Measurements from ENCODE around the gene PROX1. TPM values are rescaled to one million over a fixed set of nuclear protein-coding genes. Genes with fewer than 3 reads are reported as not detected.
A peak's percentile ranks its signal among the peaks of the same experiment; 100 is the strongest.

PROX1 gene
- polyA plus RNA-seq, 3 donors: 0.07 TPM; not detected in 2

DNA sequence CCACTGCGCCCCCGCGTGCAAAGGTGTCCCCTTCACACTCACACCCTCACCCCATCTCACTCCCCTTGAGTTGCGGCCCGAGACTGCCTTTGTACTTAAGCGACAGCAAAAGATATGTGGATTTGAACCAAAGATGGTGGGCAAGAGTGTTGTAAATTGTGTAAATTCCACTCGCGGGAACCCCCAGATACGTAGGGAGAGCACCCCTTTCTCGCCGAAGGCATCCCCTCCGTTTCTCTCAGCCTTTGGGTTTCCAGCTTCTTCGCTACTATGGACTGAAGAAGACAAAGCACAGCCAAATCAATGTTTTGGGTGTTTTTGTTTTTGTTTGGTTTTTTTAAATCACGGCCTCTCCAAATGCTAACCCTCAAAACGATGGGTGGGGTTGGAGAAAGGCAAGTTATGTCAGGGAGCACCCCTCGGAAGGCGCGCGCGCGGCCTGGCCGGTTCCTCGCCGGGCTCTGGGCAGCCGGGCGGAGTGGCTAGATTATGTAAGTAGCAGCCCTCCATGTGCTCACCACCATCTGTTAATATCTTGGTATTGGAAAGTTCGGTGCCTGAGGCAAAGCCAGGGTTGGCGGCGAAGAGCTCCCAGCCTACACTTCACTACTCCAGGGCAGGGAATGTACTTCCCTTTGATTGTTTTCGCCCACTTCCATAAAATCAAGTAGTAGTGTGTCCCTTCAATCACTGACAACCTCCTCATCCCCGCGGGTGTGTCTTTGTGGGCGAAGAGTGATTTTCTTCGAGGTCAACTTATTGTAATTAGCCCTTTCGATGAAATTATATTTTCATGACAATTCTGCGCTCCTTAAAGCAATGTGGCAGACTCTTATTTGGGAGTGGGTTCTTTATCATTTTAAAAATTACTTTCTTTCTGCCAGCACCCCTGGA is 4.0 kb upstream of the PROX1 start:
- TF ChIP-seq, protein P1, sequence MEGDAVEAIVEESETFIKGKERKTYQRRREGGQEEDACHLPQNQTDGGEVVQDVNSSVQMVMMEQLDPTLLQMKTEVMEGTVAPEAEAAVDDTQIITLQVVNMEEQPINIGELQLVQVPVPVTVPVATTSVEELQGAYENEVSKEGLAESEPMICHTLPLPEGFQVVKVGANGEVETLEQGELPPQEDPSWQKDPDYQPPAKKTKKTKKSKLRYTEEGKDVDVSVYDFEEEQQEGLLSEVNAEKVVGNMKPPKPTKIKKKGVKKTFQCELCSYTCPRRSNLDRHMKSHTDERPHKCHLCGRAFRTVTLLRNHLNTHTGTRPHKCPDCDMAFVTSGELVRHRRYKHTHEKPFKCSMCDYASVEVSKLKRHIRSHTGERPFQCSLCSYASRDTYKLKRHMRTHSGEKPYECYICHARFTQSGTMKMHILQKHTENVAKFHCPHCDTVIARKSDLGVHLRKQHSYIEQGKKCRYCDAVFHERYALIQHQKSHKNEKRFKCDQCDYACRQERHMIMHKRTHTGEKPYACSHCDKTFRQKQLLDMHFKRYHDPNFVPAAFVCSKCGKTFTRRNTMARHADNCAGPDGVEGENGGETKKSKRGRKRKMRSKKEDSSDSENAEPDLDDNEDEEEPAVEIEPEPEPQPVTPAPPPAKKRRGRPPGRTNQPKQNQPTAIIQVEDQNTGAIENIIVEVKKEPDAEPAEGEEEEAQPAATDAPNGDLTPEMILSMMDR (IDR thresholded peaks at IDR 0.05): no peak
- H3K4me1 ChIP-seq (ENCODE audit: control insufficient read depth in 1 of 2, insufficient read depth in 2 of 2, low read length in 2 of 2): peaks cover 10 to 12% of the 10 kb centered on the region in 2 donors
- peaks cover 18 to 67% of the 10 kb centered on the region in 2 donors for H3K9me3 ChIP-seq (replicated peaks in 1 of 2; ENCODE audit: control insufficient read depth in 1 of 2, insufficient read depth in 1 of 2, low read length in 2 of 2)
- no peak overlapping the region for H3K9ac ChIP-seq (ENCODE audit: insufficient read depth, low read length, poor library complexity, severe bottlenecking)
- H3K4me3 ChIP-seq (replicated peaks in 1 of 3; ENCODE audit: low read depth in 2 of 3, low read length in 3 of 3): no peak overlapping the region
- no peaks in the 10 kb centered on the region for H3K36me3 ChIP-seq (replicated peaks in 1 of 2; ENCODE audit: control insufficient read depth in 1 of 2, insufficient read depth in 2 of 2, low read length in 2 of 2)
- Mint-ChIP-seq H3K4me3 (peak overlapping the region in 1 of 2 donors; percentile 77), H3K4me1 (peaks cover 24% of the 10 kb centered on the region), H3K9me3 (peaks cover 7 to 52% (median 45%) of the 10 kb centered on the region in 7 donors), H3K36me3 (peaks cover 4 to 16% of the 10 kb centered on the region in 2 donors), H3K27me3 (ENCODE audit: low read depth in 3 of 3) (peaks cover 96 to 98% (median 97%) of the 10 kb centered on the region in 3 donors), H3K27ac (no peak overlapping the region)
- no peaks in the 10 kb centered on the region for H4K20me1 ChIP-seq (ENCODE audit: insufficient read depth, low read length)
- H3K79me2 ChIP-seq (ENCODE audit: insufficient read depth, low read length): no peaks in the 10 kb centered on the region
- H3K27ac ChIP-seq (ENCODE audit: low read depth in 1 of 2, low read length in 2 of 2): no peak overlapping the region
- H3K4me2 ChIP-seq (replicated peaks; ENCODE audit: extremely low read depth, low read length, poor library complexity, severe bottlenecking): no peak overlapping the region
- intact Hi-C loops (cut with micrococcal nuclease): no loop called here
- H2AFZ ChIP-seq (ENCODE audit: insufficient read depth, low read depth, low read length, poor library complexity, severe bottlenecking): no peak overlapping the region
- H3K27me3 ChIP-seq (ENCODE audit: control insufficient read depth in 2 of 2, insufficient read depth in 2 of 2, low read length in 2 of 2): peaks cover 85 to 95% of the 10 kb centered on the region in 2 donors
- no peak for DNase-seq
- 0% methylated on average over 1 of the region's 36 CpGs for WGBS (ENCODE audit: insufficient coverage)

DNA sequence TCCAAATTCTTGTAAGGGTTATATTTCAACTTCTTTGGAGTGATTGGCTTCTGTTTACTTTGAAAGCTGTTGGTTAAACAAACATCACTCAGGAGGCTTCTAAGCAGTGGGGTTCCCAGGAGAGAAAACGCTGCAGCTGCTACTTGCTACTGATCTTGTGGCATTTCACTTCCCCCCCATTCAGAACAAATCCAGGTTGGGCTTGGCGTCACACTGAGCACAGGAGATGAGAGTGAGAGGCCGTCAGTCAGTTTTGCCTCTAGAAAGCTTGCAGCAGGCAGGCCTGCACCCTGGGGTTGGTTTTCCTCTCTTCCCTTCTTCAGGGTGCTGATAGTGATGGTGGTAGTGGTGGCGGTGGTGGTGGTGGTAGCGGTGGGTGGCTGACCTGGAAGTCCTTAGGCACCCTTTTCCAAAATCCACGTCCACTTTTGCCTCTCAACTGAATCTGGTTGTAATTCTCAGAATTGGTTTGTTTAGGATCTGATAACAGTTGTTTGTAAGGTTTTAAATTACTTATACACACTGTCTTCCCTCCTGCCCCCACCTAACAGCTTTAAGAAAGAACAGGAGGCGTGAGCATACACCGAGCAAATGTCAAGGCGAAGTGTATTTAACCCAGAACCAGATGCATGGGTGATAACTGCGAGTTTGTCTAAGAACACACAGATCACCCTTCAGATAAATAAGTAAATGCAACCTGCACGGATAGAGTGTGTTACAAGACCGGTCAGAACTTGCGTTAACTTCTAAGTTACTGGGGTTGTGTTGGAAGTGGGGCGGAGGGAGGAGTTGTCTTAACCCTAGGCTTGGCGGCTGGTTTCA is 3.2 kb upstream of the PROX1 start:
- H3K4me2 ChIP-seq (replicated peaks; ENCODE audit: extremely low read depth, low read length, poor library complexity, severe bottlenecking): no peak overlapping the region

More for the DNA sequence above, 3.2 kb upstream of the PROX1 start:
- no peak overlapping the region for H3K27ac Mint-ChIP-seq
- TF ChIP-seq, protein P1 (IDR thresholded peaks at IDR 0.05): no peak
- no peak for DNase-seq
- peak overlapping the region in 1 of 2 donors; percentile 77 for H3K4me3 Mint-ChIP-seq
- 13% methylated on average over 4 of the region's 15 CpGs for WGBS (ENCODE audit: insufficient coverage)
- intact Hi-C loops (cut with micrococcal nuclease): no loop called here
- Histone ChIP-seq H3K9ac (ENCODE audit: insufficient read depth, low read length, poor library complexity, severe bottlenecking) (no peak overlapping the region), H3K4me3 (replicated peaks in 1 of 3; ENCODE audit: low read depth in 2 of 3, low read length in 3 of 3) (no peak overlapping the region), H3K9me3 (replicated peaks in 1 of 2; ENCODE audit: control insufficient read depth in 1 of 2, insufficient read depth in 1 of 2, low read length in 2 of 2) (peaks cover 20 to 65% of the 10 kb centered on the region in 2 donors), H3K4me1 (ENCODE audit: control insufficient read depth in 1 of 2, insufficient read depth in 2 of 2, low read length in 2 of 2) (peaks cover 16 to 17% of the 10 kb centered on the region in 2 donors), H3K36me3 (replicated peaks in 1 of 2; ENCODE audit: control insufficient read depth in 1 of 2, insufficient read depth in 2 of 2, low read length in 2 of 2) (no peaks in the 10 kb centered on the region), H3K79me2 (ENCODE audit: insufficient read depth, low read length) (no peaks in the 10 kb centered on the region), H3K27ac (ENCODE audit: low read depth in 1 of 2, low read length in 2 of 2) (no peak overlapping the region), H4K20me1 (ENCODE audit: insufficient read depth, low read length) (no peaks in the 10 kb centered on the region), H3K27me3 (ENCODE audit: control insufficient read depth in 2 of 2, insufficient read depth in 2 of 2, low read length in 2 of 2) (peaks cover 84 to 95% of the 10 kb centered on the region in 2 donors), H2AFZ (ENCODE audit: insufficient read depth, low read depth, low read length, poor library complexity, severe bottlenecking) (no peak overlapping the region)
- peaks cover 8 to 54% (median 48%) of the 10 kb centered on the region in 7 donors for H3K9me3 Mint-ChIP-seq
- H3K36me3 Mint-ChIP-seq: peaks cover 4 to 18% of the 10 kb centered on the region in 2 donors
- H3K27me3 Mint-ChIP-seq (ENCODE audit: low read depth in 3 of 3): peaks cover 96 to 98% (median 97%) of the 10 kb centered on the region in 3 donors
- H3K4me1 Mint-ChIP-seq: peaks cover 33% of the 10 kb centered on the region

All from CD14-positive monocyte (primary cell).